GM19463 (cell line): ENCODE results near the gene PPARD.
"Not testable (repeated sequence)": the region's sequence is repeated elsewhere in the genome, so short reads cannot be mapped to it uniquely, and the experiment has no call there.

Experiments
- ATAC-seq: cut with Tn5 transposase; IDR thresholded peaks from one replicate; pipeline ENCODE4 v1.9.1; 2021; ENCODE audit warnings: mild to moderate bottlenecking, moderate library complexity; ENCODE audit not compliant: unreplicated experiment

The PPARD gene

DNA sequence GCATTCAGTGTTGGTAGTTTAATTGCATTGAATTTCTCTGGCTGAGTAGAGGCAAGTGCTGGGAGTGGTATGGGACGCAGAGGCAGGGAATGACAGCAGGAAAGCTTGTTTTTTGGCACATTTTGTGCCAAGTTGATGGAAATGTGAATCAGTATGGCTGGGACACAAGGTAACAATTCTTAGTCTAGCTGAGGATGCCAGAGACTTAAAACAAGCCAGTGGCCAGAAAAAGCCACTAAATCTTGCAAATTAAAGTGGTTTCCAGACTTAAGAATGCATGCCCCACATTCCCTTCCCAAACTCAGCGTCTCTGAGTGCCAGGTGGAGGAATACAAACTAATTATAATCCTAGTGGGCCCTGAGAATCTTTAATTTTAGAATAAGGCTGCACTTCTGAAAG is 35.9 kb downstream of the PPARD start:
- ATAC-seq = no peak

DNA sequence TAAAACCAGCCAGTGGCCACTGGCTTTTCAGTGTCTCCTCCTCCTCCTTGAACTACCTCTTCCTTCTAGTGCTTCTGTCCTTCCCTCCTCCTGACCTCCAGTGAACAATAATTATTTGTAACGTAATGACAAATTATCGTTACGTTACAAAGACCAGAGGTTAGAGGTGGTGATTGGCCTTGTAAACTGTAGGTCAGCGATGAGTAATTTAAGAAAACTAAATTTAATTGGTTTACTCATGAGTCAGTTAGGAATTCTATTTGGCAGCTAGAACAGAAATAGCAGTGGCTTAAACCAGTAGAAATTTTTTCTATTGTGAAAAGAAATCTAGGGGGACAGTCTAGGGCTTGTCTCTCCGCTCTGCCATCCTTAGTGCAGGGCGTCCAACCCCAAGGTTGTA is 38.8 kb downstream of the PPARD start:
- ATAC-seq = no peak

DNA sequence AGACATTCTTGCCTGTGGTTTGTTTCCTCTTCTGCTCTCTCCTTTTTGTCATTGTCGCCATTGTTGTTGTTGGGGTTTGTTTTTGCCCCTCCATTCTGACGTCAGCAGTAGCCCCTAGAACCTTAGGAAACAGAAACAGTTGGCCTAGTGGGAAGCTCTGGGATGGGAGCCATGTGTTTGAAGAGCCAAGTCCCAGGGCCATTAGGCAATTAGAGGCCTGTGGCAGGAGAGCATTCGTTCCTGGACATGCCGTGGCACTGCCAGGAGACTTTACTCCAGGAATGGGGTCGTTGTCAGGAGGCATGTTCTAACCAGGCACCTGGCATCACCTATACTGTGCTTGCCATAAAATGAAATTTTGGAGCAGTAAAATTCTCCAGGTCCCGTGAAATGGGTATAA is 39.7 kb downstream of the PPARD start:
- ATAC-seq = no peak

DNA sequence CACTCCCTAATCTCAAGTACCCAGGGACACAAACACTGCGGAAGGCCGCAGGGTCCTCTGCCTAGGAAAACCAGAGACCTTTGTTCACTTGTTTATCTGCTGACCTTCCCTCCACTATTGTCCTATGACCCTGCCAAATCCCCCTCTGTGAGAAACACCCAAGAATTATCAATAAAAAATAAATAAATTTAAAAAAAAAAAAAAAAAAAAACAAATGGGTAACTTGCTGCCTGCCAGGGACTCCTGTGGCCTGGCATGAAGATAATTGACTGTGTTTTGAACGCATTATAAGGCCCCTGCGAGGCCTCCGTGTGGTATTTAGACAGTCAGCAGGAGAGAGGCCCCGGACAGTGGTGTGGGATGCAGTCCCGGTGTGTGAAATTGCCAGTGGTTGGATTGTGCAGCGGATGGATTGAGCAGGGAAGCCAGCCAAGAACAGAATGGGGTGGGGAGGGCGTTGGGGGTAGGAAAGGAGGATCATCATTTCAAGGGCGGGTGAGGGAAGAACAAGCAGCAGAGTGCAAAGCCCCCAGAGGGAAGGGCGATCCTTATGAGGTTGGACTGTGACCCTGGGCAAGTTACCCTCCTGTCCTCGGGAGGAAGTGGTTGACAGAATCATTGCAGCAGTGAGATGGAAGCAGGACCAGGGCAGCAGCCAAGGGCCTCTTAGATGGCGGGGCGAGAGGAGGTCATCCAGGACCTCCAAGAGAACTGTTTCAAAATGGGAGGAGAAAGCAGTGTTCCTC is 43.3 kb downstream of the PPARD start:
- no peak for ATAC-seq

DNA sequence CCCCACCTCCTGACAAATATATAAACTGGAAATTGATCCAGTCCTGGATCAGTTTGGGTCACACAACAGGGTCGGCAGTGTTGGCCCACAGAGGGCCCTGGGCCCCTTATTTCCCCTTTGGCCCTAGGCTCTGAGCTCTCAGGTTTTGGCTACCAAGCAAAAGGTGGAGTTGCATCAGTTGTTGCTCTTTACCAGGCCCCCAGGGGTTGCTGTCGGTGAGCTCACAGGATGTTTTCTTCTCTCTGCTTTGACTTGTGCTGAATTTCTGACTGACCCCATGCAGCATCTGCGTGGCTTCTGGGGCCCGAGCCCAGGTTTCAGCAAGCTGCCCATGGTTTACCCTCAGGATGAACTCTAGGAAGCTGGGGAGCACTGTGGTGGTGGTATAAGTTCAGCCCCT is 44.6 kb downstream of the PPARD start:
- no peak for ATAC-seq

DNA sequence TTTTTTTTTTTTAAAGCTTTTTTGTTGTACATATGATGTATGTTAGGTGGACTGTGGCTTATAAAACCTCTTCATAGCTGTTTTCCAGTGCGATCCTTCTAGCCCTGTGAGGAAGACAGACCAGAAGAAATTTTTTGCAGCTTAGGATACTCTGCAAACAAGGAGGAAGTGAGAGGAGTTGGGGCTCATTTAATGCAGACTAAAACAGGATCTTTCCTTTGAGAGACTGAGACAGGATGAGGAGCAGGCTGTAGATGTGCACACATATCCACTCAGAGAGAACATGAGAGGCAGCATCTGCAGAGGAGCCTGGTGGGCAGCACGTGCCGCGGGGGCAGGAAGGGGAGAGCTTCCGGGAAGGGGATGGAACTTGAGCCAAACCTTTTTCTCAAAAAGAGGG is 45.7 kb downstream of the PPARD start:
- no peak for ATAC-seq

DNA sequence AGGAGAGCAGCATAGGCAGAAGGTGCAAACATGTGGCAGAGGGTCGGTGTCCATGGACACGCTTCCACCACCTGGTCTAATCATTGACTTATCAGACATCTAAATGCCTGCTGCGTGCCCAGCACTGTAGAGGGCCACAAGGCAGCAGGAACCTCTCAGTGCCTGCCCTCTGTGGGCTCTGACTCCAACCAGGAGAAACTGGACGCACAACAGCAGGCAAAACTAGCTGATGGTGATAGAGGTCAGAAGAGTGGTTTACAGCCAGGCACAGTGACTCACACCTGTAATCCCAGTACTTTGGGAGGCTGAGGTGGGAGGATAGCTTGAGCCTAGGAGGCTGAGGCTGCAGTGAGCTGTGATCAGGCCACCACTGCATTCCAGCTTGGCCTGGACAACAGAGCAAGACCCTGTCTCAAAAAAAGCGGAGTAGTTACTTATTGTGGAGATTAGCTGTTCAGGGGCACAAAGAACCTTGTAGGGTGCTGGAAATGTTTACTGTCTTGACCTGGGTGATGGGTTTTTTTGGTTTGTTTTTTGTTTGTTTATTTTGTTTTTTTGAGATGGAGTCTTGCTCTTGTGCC is 46.5 kb downstream of the PPARD start:
- ATAC-seq = no peak

DNA sequence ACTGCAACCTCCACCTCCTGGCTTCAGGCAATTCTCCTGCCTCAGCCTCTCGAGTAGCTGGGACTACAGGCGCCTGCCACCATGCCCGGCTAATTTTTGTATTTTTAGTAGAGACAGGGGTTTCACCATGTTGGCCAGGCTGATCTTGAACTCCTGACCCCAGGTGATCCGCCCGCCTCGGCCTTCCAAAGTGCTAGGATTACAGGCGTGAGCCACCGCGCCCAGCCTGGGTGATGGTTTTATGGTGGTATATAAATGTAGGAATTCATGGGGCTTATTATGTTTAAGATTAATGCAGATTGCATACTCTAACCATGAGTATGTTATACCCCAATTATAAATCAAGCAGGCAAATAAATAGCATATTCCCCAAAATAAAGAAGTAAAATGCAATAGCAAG is 47.0 kb downstream of the PPARD start:
- not testable (repeated sequence) for ATAC-seq

DNA sequence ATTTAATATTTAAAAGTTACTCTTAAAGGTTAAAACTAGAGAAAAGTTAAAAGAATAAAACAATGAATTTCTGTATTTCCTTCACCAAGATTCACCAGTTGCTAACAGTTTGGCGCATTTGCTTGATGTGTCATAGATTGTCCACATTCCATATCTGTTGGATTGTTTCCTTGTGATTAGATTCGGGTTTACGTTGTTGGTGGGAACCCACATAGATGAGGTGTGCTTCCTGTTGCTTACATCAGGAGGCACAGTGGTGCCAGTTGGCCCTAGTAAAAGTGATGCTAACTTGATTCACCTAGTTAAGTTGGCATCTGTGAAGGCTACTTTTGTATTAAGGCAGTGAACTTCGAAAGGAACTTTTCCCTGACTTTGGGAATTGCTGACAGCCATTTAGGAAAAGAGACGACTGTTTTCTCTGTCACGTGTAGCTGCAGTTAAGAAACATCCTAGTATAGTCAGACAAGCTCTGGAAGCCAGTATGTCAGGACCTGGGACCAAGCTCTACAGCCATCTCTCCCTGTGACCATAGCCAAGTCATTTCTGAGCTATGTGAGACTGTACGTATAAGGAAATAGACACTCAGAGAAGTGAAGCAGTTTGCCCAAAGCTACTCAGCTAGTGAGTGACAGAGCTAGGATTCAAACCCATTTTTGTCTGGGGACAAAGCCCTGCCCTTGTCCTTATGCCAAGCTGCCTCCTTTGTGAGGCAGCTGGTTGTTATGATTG is 49.0 kb downstream of the PPARD start:
- ATAC-seq = no peak

DNA sequence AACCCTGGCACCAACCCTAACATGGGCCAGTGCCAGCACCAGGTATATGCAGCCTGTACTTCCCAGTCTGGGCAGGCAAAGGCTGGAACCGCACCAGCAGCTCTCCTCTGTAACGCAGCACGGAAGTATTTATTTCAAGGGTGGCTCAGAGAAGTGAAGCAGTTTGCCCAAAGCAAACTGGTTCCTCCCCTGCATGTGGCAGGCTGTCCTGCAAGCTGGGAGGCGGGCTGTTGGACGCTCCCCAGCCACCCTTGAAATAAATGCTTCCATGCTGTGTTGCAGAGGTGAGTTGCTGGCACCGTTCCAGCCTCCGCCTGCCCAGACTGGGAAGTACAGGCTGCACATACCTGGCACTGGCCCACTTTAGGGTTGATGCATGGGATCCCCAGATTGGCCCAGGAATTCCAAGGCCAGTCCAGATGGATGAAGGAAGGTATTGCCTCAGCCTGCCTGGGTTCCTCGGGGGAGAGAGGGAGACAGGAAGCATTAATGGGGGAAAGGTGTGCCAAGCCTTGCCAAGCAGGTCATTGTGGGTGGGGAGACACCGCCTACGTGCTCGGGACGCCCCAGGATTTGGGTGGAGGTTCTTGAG is 49.8 kb downstream of the PPARD start:
- ATAC-seq = no peak

DNA sequence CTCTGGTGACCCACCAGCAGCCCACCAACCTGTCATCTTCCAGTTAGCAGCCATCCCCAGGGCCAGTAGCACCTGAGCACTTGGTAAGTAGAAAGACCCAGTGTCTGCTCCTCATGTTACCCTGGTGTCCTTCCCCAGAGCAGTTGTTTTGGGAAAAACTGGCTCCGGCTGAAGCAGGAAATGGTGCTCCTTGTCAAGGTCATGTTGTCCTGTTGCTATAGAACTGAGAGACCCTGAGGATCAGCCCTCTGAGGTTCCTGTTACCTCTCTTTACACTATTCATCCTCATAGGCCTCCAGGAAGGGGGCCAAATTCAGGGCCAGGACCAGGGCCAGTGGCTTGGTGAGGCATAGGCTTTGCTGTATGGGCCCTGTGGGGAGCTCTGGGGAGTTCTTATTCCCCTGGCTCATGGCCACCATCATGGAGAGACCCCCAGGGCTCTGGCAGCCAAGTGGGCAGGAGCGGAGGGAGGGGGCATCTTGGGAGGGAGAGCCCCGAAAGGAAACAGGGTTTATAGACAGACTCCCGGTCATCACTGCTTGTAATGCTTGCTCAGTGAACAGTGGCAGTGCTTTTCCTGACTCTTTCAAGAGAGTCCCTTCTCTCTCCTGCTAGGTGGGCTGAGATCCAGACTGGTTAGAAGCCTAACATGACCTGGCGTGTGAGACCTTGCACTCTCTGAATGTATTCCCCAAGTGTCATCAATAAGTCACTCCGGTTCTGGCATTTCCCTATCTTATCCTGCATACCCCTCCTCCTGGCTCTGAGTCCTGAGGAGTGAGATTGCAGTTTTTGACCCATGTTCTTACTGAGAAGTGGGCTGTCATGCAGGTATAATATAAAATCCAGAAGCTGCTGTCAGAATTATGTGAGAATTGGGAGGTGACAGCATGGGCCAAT is 50.7 kb downstream of the PPARD start:
- no peak for ATAC-seq

DNA sequence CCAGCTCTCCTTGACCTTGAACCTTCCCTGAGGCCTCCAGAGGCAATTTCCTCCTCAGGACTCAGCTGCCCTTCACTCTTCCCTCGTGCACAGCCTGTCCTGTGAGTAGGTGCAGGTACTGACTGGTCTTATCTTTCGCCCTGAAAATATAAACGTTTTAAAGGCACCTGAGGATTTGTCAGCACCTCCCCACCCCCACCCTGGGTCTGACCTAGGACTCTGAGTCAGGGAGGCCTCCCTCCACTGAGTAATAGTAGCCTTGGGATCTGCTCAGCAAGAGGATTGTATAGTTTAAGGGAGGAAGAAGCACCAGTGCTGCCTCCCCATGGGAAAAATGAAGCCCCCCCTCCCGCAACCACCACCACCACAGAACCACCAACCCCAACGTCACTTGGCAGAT is 54.6 kb downstream of the PPARD start:
- ATAC-seq = no peak

DNA sequence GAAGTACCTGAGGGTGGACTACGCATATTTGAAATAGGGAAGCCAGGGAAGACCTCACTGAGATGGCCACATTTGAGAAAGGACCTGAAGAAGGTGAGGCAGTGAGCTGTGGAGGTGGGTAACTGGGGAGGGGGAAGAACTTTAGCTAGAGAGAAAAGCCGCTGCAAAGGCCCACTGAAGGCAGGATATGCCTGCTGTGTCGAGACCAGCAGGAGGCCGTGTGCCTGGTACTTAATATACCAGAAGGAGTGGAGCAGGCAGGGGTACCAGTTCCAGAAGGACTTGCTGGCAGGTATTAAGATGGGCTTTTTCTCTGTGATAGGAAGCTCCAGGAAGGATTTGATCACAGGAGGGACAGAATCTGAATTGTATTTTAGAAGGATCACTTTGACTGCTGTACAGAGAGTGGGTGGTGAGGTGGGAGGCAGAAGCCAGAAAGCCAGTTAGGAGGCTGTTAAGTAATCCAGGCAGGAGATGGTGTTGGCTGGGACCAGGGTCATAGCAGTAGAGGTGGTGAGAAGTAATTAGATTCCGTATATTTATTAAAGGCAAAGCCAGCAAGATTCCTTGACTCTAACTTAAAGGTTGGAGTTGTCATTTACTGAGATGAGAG is 55.6 kb downstream of the PPARD start:
- ATAC-seq = no peak

DNA sequence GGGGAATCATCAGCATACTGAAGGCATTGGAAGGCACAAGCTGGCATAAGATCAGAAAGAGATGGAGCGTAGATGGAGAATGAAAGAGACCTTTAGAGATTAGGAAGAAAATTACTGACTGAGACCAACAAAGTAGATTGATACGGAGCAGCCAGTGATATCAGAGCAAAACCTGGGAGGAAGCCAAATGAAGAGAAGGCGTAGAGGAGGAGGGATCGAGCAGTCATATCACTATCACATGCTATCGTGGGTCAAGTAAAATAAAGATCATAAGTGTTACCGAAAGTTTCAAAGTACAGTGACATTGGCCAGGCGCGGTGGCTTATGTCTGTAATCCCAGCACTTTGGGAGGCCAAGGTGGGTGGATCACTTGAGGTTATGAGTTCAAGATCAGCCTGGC is 56.2 kb downstream of the PPARD start:
- no peak for ATAC-seq

DNA sequence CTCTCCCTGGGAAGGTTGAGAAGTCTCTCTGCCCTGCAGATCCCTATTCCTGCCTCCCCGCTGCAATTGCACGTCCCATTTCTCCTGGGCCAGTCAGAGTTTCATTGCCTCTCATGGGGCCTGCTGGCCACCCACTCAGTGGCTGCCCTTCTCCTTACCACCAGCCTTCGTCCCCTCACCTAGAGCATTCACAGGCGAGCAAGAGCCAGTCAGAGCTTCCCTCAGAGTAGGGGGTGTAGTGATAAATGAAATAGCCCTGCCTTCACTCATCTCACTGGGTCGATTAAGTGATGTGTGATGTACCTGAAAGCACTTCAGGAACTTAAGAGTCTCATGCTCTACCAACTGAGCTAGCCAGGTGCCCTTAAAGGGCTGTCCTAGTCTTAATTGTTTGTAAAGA is 57.8 kb downstream of the PPARD start:
- no peak for ATAC-seq

DNA sequence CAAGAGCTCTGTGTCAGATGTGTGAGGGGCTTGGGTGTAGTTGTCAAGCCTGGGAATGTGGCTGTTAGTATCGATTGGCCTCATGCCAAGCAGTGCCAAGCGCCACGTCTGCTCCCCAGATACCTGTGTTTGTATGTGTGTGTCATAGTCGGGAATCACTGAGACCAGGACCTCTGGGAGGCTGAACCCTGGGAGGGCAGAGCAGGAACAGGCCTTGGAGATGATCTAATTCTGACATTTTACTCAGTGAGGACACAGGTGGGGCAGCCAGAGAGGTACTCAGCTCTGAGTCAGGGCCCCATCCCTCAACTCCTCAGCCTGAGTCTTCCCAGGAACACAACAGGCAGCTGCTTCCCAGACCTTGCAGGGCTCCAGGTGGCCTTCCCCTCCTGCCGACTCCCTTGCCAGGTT is 58.5 kb downstream of the PPARD start:
- no peak for ATAC-seq

DNA sequence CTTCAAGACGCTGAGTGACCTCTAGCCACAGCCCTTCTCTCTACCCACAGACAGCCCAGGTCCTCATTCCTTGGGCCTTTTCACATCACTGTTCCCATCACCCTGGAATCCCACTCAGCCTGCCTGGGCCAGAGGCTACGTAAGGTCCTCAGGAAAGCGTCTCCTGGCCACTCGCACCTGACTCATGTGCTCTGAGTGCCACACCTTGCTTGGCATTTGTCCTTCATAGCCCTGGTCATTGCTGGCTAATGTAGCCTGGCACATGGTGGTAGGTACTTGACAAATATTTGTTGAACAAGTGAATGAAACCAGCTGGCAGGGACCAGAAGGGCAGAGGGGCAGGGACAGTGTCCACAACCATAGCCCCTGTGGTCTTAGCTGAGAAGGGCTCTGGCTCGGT is 59.2 kb downstream of the PPARD start:
- no peak for ATAC-seq

DNA sequence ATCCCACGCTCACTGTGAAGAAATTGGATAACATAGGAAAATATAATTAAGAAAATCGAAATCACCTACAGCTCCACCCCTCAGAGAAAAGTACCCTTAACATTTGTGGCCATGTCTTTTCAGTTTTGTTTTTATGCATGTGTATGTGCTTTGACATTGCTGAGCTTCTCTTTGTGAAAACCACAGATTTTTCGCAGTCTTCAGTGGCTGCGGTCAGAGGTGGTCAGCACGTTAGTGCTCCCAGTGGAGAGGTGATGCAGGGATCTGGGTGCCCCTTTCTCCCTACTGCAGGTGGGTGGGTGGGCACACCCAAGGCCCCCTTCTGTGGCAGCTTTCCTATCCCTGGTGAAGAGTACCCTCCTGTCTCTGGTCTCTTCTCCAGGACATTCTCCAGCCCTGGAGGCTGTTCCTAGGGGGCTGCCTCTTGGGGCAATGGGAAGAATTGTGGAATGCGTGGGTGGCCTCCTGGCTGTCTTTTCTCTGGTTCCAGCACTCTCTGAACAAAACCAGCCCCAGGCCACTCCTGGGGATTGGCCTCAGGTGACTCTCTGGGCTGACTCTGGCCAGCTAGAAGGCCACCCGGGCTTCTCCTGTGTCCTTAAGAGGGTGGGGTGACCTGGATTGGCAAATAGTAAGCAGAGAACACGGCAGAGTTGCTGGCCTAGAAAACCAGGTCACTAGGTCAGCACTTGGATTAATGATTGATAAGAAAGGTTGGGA is 59.9 kb downstream of the PPARD start:
- ATAC-seq = peak; percentile 53

DNA sequence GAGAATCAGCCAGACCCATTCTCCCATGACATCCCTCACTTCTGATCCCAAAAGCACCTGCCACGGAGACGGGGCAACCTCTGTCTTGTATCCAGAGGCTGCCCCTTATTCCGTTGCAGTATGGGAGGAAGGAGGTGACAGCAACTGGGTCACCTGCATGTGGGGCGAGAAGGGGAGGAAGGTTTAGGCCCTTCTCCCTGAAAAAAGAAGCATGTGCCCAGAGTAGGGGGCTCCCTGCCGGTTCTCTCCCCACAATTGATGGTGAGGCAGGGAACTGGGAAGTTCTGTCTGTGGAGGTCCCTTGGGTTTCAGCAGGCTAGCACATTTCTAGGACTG is 60.5 kb downstream of the PPARD start:
- ATAC-seq = no peak
